PFSK-1 (cell line): ENCODE results near the gene SAA2. TPM values are rescaled to one million over a fixed set of nuclear protein-coding genes. Genes with fewer than 3 reads are reported as not detected.

Experiments used
- FOXP2 ChIP-seq: optimal IDR thresholded peaks from 2 replicates; pipeline ENCODE3; 2011; ENCODE audit warnings: borderline replicate concordance, control low read depth, inconsistent platforms; ENCODE audit not compliant: insufficient read depth; ENCODE audit errors: extremely low read length, extremely low read depth
- POLR2AphosphoS5 ChIP-seq: IDR thresholded peaks from 2 replicates; pipeline ENCODE4 v1.6.1; 2012; ENCODE audit warnings: low read depth, mild to moderate bottlenecking, control low read depth, low read length, moderate library complexity
- REST ChIP-seq, 2 experiments: IDR thresholded peaks; 2 replicates each; pipeline versions ENCODE4 v1.6.1 to v1.8.0; 2011 to 2012; ENCODE audit warnings: low read depth in 2 of 2, low read length in 2 of 2, control low read depth in 1 of 2, inconsistent platforms in 1 of 2, mild to moderate bottlenecking in 1 of 2, moderate library complexity in 1 of 2; ENCODE audit not compliant: insufficient read depth in 1 of 2
- SIN3A ChIP-seq: IDR thresholded peaks from 2 replicates; pipeline ENCODE4 v1.6.1; 2012; ENCODE audit warnings: mild to moderate bottlenecking, low read length, moderate library complexity, borderline replicate concordance; ENCODE audit not compliant: insufficient read depth
- TAF1 ChIP-seq: IDR thresholded peaks from 2 replicates; pipeline ENCODE4 v1.6.1; 2012; ENCODE audit warnings: low read length, control low read depth, borderline replicate concordance; ENCODE audit not compliant: insufficient read depth
- polyA plus RNA-seq: library from polyadenylated mRNA; unstranded; fragments of >200 nt; gene quantifications from one replicate; pipeline ENCODE4 v1.2.1, GENCODE V29; 2012; ENCODE audit warnings: low read depth, missing spikeins; ENCODE audit not compliant: insufficient read length

SAA2 gene
- not detected for polyA plus RNA-seq

GRCh38 chr11:18248561-18248960, at the start of gene SAA2:
TSS of gene SAA2 (minus strand) at chr11:18248668. CDS start at chr11:18248011, 657 bp downstream.
- TF ChIP-seq FOXP2 = no peak
- TF ChIP-seq TAF1 = no peak
- no peak for TF ChIP-seq SIN3A
- no peak for TF ChIP-seq REST (IDR thresholded peaks at IDR 0.05; ENCODE audit: insufficient read depth in 1 of 2, low read depth in 2 of 2, low read length in 2 of 2)
- no peak for TF ChIP-seq POLR2AphosphoS5

GRCh38 chr11:18295316-18295715, 46.8 kb upstream of the SAA2 start:
- no peak for TF ChIP-seq SIN3A
- TF ChIP-seq POLR2AphosphoS5 = no peak
- no peak for TF ChIP-seq TAF1
- no peak for TF ChIP-seq REST (IDR thresholded peaks at IDR 0.05; ENCODE audit: insufficient read depth in 1 of 2, low read depth in 2 of 2, low read length in 2 of 2)
- TF ChIP-seq FOXP2 = no peak

GRCh38 chr11:18294862-18295261, 46.4 kb upstream of the SAA2 start:
- TF ChIP-seq REST (IDR thresholded peaks at IDR 0.05; ENCODE audit: insufficient read depth in 1 of 2, low read depth in 2 of 2, low read length in 2 of 2) = no peak
- no peak for TF ChIP-seq POLR2AphosphoS5
- TF ChIP-seq FOXP2 = no peak
- no peak for TF ChIP-seq TAF1
- no peak for TF ChIP-seq SIN3A

GRCh38 chr11:18288911-18289310, 40.4 kb upstream of the SAA2 start:
- no peak for TF ChIP-seq SIN3A
- no peak for TF ChIP-seq FOXP2
- no peak for TF ChIP-seq POLR2AphosphoS5
- TF ChIP-seq REST (IDR thresholded peaks at IDR 0.05; ENCODE audit: insufficient read depth in 1 of 2, low read depth in 2 of 2, low read length in 2 of 2) = no peak
- no peak for TF ChIP-seq TAF1

GRCh38 chr11:18285841-18286240, 37.4 kb upstream of the SAA2 start:
- TF ChIP-seq FOXP2 (no peak), POLR2AphosphoS5 (no peak)
